H9 (cell line): Measurements from ENCODE around the gene PPIH. TPM values are rescaled to one million over a fixed set of nuclear protein-coding genes. Genes with fewer than 3 reads are reported as not detected.

Experiments
- DNase-seq: peaks from one replicate; pipeline ENCODE4 v3.0.0-alpha.2; 2017
- H2AFZ ChIP-seq: one replicate; pipeline ENCODE4 v1.6.1; 2013; ENCODE audit warnings: mild to moderate bottlenecking, low read length, control low read depth, moderate library complexity
- H2AK5ac ChIP-seq: 2 replicates; pipeline ENCODE4 v1.6.1; 2013; ENCODE audit warnings: low read length, control low read depth, mixed read lengths; ENCODE audit not compliant: insufficient read length
- H2BK120ac ChIP-seq: one replicate; pipeline ENCODE4 v1.6.1; 2013; ENCODE audit warnings: low read depth, mild to moderate bottlenecking, low read length, control low read depth, inconsistent platforms; ENCODE audit not compliant: poor library complexity, severe bottlenecking
- H2BK12ac ChIP-seq: 2 replicates; pipeline ENCODE4 v1.6.1; 2013; ENCODE audit warnings: low read length, control low read depth, mixed read lengths, low read depth; ENCODE audit not compliant: insufficient read length
- H2BK15ac ChIP-seq: 2 replicates; pipeline ENCODE4 v1.6.1; 2013; ENCODE audit warnings: low read depth, low read length, control low read depth
- H2BK20ac ChIP-seq: one replicate; pipeline ENCODE4 v1.6.1; 2013; ENCODE audit warnings: low read depth, mild to moderate bottlenecking, low read length, control low read depth, inconsistent platforms; ENCODE audit not compliant: poor library complexity, severe bottlenecking
- H2BK5ac ChIP-seq: 2 replicates; pipeline ENCODE4 v1.6.1; 2013; ENCODE audit warnings: low read length, control low read depth, mixed read lengths; ENCODE audit not compliant: insufficient read length
- H3K14ac ChIP-seq: 2 replicates; pipeline ENCODE4 v1.6.1; 2013; ENCODE audit warnings: low read length, control low read depth; ENCODE audit not compliant: insufficient read depth
- H3K18ac ChIP-seq: 2 replicates; pipeline ENCODE4 v1.6.1; 2013; ENCODE audit warnings: low read depth, mild to moderate bottlenecking, mixed read lengths, low read length, control low read depth; ENCODE audit not compliant: insufficient read length
- H3K23ac ChIP-seq: 2 replicates; pipeline ENCODE4 v1.6.1; 2013; ENCODE audit warnings: low read length, control low read depth, mixed read lengths, low read depth; ENCODE audit not compliant: insufficient read length
- H3K23me2 ChIP-seq: 2 replicates; pipeline ENCODE4 v1.6.1; 2013; ENCODE audit warnings: low read depth, mild to moderate bottlenecking, mixed read lengths, low read length, control low read depth; ENCODE audit not compliant: insufficient read length, poor library complexity, severe bottlenecking
- H3K27ac ChIP-seq: 2 replicates; pipeline ENCODE4 v1.5.1; 2013; ENCODE audit warnings: low read length, control low read depth, mixed read lengths, low read depth; ENCODE audit not compliant: insufficient read length
- H3K27me3 ChIP-seq: 2 replicates; pipeline ENCODE4 v1.6.1; 2013; ENCODE audit warnings: low read length, control low read depth, inconsistent platforms; ENCODE audit not compliant: insufficient read depth
- H3K4ac ChIP-seq: 2 replicates; pipeline ENCODE4 v1.6.1; 2013; ENCODE audit warnings: low read depth, mild to moderate bottlenecking, control low read depth, inconsistent platforms, low read length, moderate library complexity
- H3K4me1 ChIP-seq: 2 replicates; pipeline ENCODE4 v1.6.1; 2013; ENCODE audit warnings: low read length, control low read depth, inconsistent platforms; ENCODE audit not compliant: insufficient read depth
- H3K4me2 ChIP-seq: 2 replicates; pipeline ENCODE4 v1.6.1; 2013; ENCODE audit warnings: low read length, control low read depth, mixed read lengths; ENCODE audit not compliant: insufficient read length, insufficient read depth
- H3K56ac ChIP-seq: 2 replicates; pipeline ENCODE4 v1.6.1; 2013; ENCODE audit warnings: low read depth, mild to moderate bottlenecking, mixed read lengths, low read length, control low read depth; ENCODE audit not compliant: insufficient read length
- H3K79me1 ChIP-seq: 2 replicates; pipeline ENCODE4 v1.6.1; 2013; ENCODE audit warnings: low read depth, mild to moderate bottlenecking, moderate library complexity, low read length, control low read depth, inconsistent platforms; ENCODE audit not compliant: insufficient read depth, poor library complexity, severe bottlenecking
- H3K79me2 ChIP-seq: 2 replicates; pipeline ENCODE4 v1.6.1; 2013; ENCODE audit warnings: low read length, control low read depth, inconsistent platforms; ENCODE audit not compliant: insufficient read depth
- H3K9ac ChIP-seq: 2 replicates; pipeline ENCODE4 v1.6.1; 2013; ENCODE audit warnings: low read length, control low read depth, mixed read lengths; ENCODE audit not compliant: insufficient read length; ENCODE audit errors: extremely low read depth
- H3K9me3 ChIP-seq: one replicate; pipeline ENCODE4 v1.6.1; 2013; ENCODE audit warnings: low read depth, low read length, inconsistent platforms; ENCODE audit not compliant: control insufficient read depth
- H3T11ph ChIP-seq: one replicate; pipeline ENCODE4 v1.6.1; 2013; ENCODE audit warnings: mild to moderate bottlenecking, low read length, control low read depth, inconsistent platforms
- H4K20me1 ChIP-seq: one replicate; pipeline ENCODE4 v1.6.1; 2013; ENCODE audit not compliant: control insufficient read depth, insufficient read length, insufficient read depth
- H4K5ac ChIP-seq: 2 replicates; pipeline ENCODE4 v1.6.1; 2013; ENCODE audit warnings: low read depth, mild to moderate bottlenecking, mixed read lengths, low read length, control low read depth; ENCODE audit not compliant: insufficient read length
- H4K8ac ChIP-seq: replicated peaks from 2 replicates; pipeline ENCODE4 v1.6.1; 2013; ENCODE audit warnings: low read length, control low read depth, mixed read lengths, low read depth; ENCODE audit not compliant: insufficient read length
- H4K91ac ChIP-seq: 2 replicates; pipeline ENCODE4 v1.6.1; 2013; ENCODE audit warnings: low read depth, mild to moderate bottlenecking, moderate library complexity, mixed read lengths, low read length, control low read depth; ENCODE audit not compliant: insufficient read length
- H3K27ac Mint-ChIP-seq, 3 experiments: 2 replicates in 2 of 3; 3 replicates in 1 of 3; pipeline ENCODE4 v1.8.0; 2020 to 2021; ENCODE audit warnings: mixed read lengths in 3 of 3, mild to moderate bottlenecking in 1 of 3, moderate library complexity in 1 of 3
- H3K27me3 Mint-ChIP-seq: 2 replicates; pipeline ENCODE4 v1.8.0; 2021; ENCODE audit warnings: low read depth, mild to moderate bottlenecking, moderate library complexity, mixed read lengths
- H3K36me3 Mint-ChIP-seq, 3 experiments: 2 replicates in 2 of 3; 3 replicates in 1 of 3; pipeline ENCODE4 v1.8.0; 2020 to 2021; ENCODE audit warnings: low read depth in 3 of 3, mixed read lengths in 3 of 3; ENCODE audit not compliant: insufficient read depth in 1 of 3
- H3K4me1 Mint-ChIP-seq, 2 experiments: 2 replicates each; pipeline ENCODE4 v1.8.0; 2020; ENCODE audit warnings: mixed read lengths in 2 of 2
- H3K4me3 Mint-ChIP-seq, 2 experiments: 2 replicates in 1 of 2; 3 replicates in 1 of 2; pipeline ENCODE4 v1.8.0; 2020 to 2021; ENCODE audit warnings: mild to moderate bottlenecking in 2 of 2, mixed read lengths in 2 of 2, moderate library complexity in 1 of 2
- H3K9me3 Mint-ChIP-seq, 2 experiments: 2 replicates in 1 of 2; 3 replicates in 1 of 2; pipeline ENCODE4 v1.8.0; 2020; ENCODE audit warnings: mild to moderate bottlenecking in 2 of 2, mixed read lengths in 2 of 2, moderate library complexity in 1 of 2
- CTCF ChIP-seq: fragments of 200-600 bp; sonication (generic); conservative IDR thresholded peaks from 3 replicates; pipeline ENCODE4 v1.8.0; 2021; ENCODE audit warnings: antibody characterized with exemption, mild to moderate bottlenecking
- WGBS: extraction: QIAGEN DNeasy Blood & Tissue Kit; methylation state at CpG from one replicate; pipeline ENCODE4 v1.1.7; 2013; ENCODE audit warnings: missing lambda C conversion rate, low lambda C conversion rate, mixed read lengths; ENCODE audit not compliant: insufficient read length; ENCODE audit errors: extremely low coverage; 5-methylcytosine and 5-hydroxymethylcytosine counted together
- total RNA-seq: library from RNA; stranded (reverse); gene quantifications from 2 replicates; pipeline ENCODE4 v1.2.1, GENCODE V29; 2021

Gene PPIH
- total RNA-seq, 1 experiment from 2014 or later = 89.3 TPM

DNA sequence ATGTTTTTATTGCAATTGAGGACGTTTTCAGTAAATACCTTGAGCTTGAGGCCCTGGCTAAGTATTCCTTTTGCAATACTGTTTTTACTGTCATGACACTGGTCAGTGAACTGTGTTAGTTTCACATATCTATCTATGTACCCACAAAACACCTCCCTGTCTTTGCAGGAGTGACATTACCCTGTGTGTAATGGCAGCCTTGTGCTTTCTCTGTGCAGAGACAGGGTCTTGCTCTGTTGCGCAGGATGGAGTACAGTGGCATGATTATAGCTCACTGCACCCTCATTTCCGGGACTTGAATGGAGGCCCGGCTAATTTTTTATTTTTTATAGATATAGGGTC, 32.9 kb downstream of the PPIH start:
- Mint-ChIP-seq H3K27ac (no peak overlapping the region), H3K9me3 (no peaks in the 10 kb centered on the region), H3K4me1 (peaks cover 50 to 56% of the 10 kb centered on the region in 2 experiments), H3K27me3 (no peaks in the 10 kb centered on the region), H3K36me3 (peaks cover 23 to 59% (median 54%) of the 10 kb centered on the region in 3 experiments), H3K4me3 (no peak overlapping the region)
- Histone ChIP-seq H2BK12ac (no peak overlapping the region), H3K79me1 (peaks cover 6% of the 10 kb centered on the region), H3T11ph (no peak overlapping the region), H2BK5ac (no peak overlapping the region), H2BK120ac (no peak overlapping the region), H2BK20ac (no peak overlapping the region), H4K8ac (no peak overlapping the region), H4K5ac (no peak overlapping the region), H3K23ac (no peak overlapping the region), H3K9me3 (no peaks in the 10 kb centered on the region), H2AK5ac (no peak overlapping the region), H2AFZ (no peak overlapping the region), H3K4me1 (no peaks in the 10 kb centered on the region), H3K27me3 (no peaks in the 10 kb centered on the region), H3K27ac (no peak overlapping the region), H4K20me1 (no peaks in the 10 kb centered on the region), H3K4ac (no peak overlapping the region), H3K4me2 (no peak overlapping the region), H4K91ac (no peak overlapping the region), H3K23me2 (no peaks in the 10 kb centered on the region), H3K9ac (no peak overlapping the region), H2BK15ac (no peak overlapping the region), H3K56ac (no peak overlapping the region), H3K18ac (no peak overlapping the region), H3K79me2 (peaks cover 74% of the 10 kb centered on the region), H3K14ac (no peak overlapping the region)
- WGBS = no CpG with 5 or more reads among the region's 4 CpGs
- DNase-seq = no peak
- no peak for TF ChIP-seq CTCF
